ENCODE measurements around the gene MTF2.

MTF2 gene

DNA sequence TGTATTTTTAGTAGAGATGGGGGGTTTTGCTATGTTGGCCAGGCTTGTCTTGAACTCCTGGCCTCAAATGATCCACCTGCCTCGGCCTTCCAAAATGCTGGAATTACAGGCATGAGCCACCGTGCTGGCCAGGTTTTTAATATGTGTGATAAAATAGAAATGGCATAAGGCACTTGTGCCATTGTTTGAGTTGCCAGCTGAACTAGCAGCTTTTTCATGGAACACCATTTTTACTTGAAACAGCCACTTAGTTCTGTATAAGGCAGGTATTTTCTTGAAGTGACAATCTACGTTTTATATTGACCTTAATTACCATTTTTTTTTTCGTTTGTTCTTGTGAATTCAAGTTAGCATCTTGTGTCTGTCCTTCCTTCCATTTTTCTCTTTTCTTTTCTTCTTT lies 28.3 kb downstream of the MTF2 start:
- no peak overlapping the region for H3K4me3 ChIP-seq (ENCODE audit: low read depth, low read length)
- TF ChIP-seq CTCF (IDR thresholded peaks at IDR 0.05; ENCODE audit: low read depth, low read length), result no peak

- no peak overlapping the region for H3K4me3 ChIP-seq (ENCODE audit: low read depth, low read length)
- TF ChIP-seq CTCF (IDR thresholded peaks at IDR 0.05; ENCODE audit: low read depth, low read length), result no peak
Measured at GRCh38 chr1:93108335-93108734, 29.3 kb downstream of the MTF2 start.

DNA sequence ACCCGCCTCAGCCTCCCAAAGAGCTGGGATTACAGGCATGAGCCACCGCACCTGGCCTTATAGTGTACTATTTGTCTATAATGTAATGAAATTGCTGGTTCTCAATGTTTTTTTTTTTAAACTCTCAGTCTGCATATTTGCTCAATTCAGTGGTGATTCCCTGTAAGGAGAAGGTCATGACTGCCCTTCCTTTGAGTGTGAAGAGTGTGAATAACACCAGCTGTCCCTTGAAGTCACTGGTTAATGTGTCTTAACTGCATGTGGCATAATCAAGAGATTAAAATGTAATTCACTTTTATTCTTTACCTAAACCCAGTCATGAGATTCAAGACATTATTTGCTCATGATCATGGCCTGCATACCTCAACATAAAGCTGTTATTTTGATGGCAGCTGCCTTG lies 30.5 kb downstream of the MTF2 start:
- TF ChIP-seq CTCF (IDR thresholded peaks at IDR 0.05; ENCODE audit: low read depth, low read length), result no peak
- no peak overlapping the region for H3K4me3 ChIP-seq (ENCODE audit: low read depth, low read length)

GRCh38 chr1:93111065-93111464 lies 32.0 kb downstream of the MTF2 start:
- H3K4me3 ChIP-seq (ENCODE audit: low read depth, low read length), result no peak overlapping the region
- no peak for TF ChIP-seq CTCF (IDR thresholded peaks at IDR 0.05; ENCODE audit: low read depth, low read length)

- no peak overlapping the region for H3K4me3 ChIP-seq (ENCODE audit: low read depth, low read length)
- TF ChIP-seq CTCF (IDR thresholded peaks at IDR 0.05; ENCODE audit: low read depth, low read length), result no peak
Measured at GRCh38 chr1:93111561-93111960, 32.5 kb downstream of the MTF2 start.

DNA sequence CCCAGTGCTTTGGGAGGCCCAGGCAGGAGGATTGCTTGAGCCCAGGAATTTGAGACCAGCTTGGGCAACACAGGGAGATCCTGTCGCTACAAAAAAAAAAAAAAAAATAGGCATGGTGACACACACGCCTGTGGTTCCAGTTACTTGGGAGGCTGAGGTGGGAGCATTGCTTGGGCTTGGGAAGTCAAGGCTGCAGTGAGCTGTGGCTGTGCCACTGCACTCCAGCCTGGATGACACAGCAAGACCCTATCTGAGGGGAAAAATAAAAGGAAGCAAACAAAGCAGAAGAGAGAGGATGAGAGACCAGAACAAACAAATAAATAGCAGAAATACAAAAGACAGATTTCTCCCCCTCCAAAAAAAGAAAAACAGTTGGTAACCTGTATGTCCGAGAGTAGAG lies 34.0 kb downstream of the MTF2 start:
- H3K4me3 ChIP-seq (ENCODE audit: low read depth, low read length), result no peak overlapping the region
- TF ChIP-seq CTCF (IDR thresholded peaks at IDR 0.05; ENCODE audit: low read depth, low read length), result no peak

DNA sequence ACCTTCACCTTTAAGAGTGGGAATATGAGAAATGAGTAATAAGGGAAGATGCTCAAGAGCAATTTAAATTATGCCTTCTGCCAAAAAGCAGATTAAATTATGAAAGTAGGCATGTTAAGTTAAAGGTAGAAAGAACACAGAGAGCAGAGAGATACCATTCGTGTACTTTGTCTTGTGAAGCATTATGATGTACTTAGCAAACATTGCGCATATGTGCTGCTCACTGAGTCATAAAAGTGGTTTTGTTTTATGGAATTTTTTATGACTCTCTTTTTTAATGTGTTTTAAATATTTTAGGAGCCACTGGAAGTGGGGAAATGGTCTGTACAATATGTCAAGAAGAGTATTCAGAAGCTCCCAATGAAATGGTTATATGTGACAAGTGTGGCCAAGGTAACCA lies 35.3 kb downstream of the MTF2 start:
- H3K4me3 ChIP-seq (ENCODE audit: low read depth, low read length), result no peak overlapping the region
- TF ChIP-seq CTCF (IDR thresholded peaks at IDR 0.05; ENCODE audit: low read depth, low read length), result no peak

All from WI38 (cell line).